ENCODE data around the gene REX1BD.
A peak's percentile ranks its signal among the peaks of the same experiment; 100 is the strongest.

The REX1BD gene

DNA sequence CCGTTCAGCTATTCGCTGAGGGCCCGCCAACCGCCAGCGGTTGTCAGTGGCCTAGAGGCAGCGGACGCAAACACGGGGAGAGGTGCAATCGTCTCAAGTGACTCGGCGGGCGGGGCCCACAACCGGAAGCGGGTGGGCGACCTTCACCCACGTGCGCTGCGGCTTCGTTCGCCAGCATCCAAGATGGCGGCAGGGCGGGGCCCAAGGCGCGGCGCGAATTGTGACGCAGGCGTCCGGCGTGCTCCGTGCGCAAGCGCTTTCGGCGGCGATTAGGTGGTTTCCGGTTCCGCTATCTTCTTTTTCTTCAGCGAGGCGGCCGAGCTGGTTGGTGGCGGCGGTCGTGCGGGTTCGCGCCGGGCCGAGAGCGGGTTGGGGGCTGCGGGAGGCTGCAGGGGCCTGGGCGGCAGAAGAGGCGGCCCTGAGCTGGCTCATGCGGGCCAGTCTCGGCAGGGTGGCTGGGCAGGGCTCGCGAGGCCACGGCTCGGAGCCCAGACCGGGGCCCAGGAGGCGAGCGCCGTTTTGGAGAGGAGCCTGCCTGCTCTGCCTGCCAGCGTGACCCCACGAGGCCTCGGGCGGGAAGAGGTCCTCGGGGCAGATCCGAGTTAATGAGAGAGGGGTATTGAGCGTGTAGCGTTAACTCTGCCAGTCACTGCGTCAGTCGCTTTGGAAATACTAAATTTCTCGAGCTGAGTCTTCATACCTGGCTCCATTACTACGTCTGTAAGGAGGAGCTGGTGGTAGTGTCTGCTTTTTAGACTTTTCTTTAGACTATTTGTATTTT is 16.8 kb upstream of the REX1BD start, which contains the start of gene UBA52:
TSS of gene UBA52 (plus strand) at position 294 of the 781 bp plus-strand sequence. CDS start 1,444 bp downstream, outside the sequence.
- H3K9me3 ChIP-seq (ENCODE audit: severe bottlenecking): no peaks in the 10 kb centered on the region
- no peaks in the 10 kb centered on the region for H3K27me3 ChIP-seq (ENCODE audit: insufficient read depth, low read depth, severe bottlenecking)
- TF ChIP-seq, protein P1, sequence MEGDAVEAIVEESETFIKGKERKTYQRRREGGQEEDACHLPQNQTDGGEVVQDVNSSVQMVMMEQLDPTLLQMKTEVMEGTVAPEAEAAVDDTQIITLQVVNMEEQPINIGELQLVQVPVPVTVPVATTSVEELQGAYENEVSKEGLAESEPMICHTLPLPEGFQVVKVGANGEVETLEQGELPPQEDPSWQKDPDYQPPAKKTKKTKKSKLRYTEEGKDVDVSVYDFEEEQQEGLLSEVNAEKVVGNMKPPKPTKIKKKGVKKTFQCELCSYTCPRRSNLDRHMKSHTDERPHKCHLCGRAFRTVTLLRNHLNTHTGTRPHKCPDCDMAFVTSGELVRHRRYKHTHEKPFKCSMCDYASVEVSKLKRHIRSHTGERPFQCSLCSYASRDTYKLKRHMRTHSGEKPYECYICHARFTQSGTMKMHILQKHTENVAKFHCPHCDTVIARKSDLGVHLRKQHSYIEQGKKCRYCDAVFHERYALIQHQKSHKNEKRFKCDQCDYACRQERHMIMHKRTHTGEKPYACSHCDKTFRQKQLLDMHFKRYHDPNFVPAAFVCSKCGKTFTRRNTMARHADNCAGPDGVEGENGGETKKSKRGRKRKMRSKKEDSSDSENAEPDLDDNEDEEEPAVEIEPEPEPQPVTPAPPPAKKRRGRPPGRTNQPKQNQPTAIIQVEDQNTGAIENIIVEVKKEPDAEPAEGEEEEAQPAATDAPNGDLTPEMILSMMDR (IDR thresholded peaks at IDR 0.05; ENCODE audit: low read depth, low read length): no peak
- DNase-seq: peak; percentile 97
- peak within 1 kb of the TSS; percentile 85 for H3K27ac ChIP-seq
- H3K36me3 ChIP-seq: peaks cover 68% of the 10 kb centered on the region
- peak within 1 kb of the TSS; percentile 90 for H3K4me3 ChIP-seq (ENCODE audit: low read depth, low read length)

DNA sequence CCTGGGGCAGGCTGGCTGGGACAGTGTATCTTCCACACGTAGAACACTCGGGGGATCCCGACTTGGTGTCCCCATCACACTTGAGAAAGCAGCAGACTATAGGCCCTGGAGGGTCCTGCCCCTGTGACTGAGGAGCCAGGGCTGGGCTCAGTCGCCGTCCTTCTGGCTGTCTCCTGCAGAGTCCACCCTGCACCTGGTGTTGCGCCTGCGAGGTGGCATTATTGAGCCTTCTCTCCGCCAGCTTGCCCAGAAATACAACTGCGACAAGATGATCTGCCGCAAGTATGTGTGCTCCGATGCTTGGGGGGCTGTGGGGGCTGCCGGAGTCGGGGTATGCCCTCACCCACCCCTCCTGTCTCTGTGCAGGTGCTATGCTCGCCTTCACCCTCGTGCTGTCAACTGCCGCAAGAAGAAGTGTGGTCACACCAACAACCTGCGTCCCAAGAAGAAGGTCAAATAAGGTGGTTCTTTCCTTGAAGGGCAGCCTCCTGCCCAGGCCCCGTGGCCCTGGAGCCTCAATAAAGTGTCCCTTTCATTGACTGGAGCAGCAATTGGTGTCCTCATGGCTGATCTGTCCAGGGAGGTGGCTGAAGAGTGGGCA is 13.8 kb upstream of the REX1BD start:
- H3K27me3 ChIP-seq (ENCODE audit: insufficient read depth, low read depth, severe bottlenecking): no peaks in the 10 kb centered on the region
- no peaks in the 10 kb centered on the region for H3K9me3 ChIP-seq (ENCODE audit: severe bottlenecking)
- DNase-seq: no peak
- TF ChIP-seq, protein P1 (IDR thresholded peaks at IDR 0.05; ENCODE audit: low read depth, low read length): no peak
- H3K4me3 ChIP-seq (ENCODE audit: low read depth, low read length): no peak overlapping the region
- H3K36me3 ChIP-seq: peaks cover 48% of the 10 kb centered on the region
- H3K27ac ChIP-seq: no peak overlapping the region

DNA sequence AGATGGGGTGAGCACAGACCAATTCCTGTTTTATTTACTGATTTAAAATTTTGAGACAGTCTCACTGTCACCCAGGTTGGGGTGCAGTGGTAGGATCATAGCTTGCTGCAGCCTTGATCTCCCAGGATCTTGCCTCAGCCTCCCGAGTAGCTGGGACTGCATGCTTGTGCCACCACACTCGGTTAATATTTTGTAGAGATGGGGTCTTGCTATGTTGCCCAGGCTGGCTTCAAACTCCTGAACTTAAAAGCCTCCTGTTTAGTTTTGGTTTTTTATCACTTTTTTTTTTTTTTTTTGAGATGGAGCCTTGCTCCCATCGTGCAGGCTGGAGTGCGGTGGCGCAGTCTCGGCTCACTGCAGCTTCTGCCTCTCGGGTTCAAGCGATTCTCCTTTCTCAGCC is 12.2 kb upstream of the REX1BD start:
- Histone ChIP-seq H3K27ac (no peak overlapping the region), H3K9me3 (ENCODE audit: severe bottlenecking) (no peaks in the 10 kb centered on the region), H3K4me3 (ENCODE audit: low read depth, low read length) (no peak overlapping the region), H3K27me3 (ENCODE audit: insufficient read depth, low read depth, severe bottlenecking) (no peaks in the 10 kb centered on the region), H3K36me3 (peaks cover 48% of the 10 kb centered on the region)
- TF ChIP-seq, protein P1 (IDR thresholded peaks at IDR 0.05; ENCODE audit: low read depth, low read length): no peak
- no peak for DNase-seq

DNA sequence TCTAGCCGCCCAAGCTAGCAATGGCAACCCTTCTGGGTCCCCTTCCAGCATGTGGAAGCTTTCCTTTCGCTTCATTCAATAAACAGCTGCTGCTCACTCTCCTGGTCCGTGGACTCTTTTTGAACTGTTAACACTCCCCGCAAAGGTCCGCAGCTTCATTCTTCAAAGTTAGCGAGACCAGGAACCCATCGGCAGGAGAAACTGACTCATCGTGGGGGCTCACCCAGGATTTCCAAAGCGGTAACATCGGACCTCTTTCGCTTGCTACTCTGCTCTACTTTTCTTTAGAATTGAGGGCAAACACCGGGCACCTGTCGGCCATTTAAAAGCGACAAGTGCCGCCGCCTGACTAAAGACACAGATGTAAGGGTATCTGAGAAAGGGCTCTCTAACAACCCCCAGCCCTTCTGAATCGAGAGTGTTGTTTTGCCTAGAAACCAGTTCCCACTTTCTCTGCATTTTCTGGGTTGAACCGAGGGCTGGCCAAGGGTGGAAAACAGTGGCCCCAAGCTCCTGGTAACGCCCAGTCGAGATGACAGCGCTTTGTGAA is 11.2 kb upstream of the REX1BD start:
- Histone ChIP-seq H3K36me3 (peaks cover 46% of the 10 kb centered on the region), H3K9me3 (ENCODE audit: severe bottlenecking) (no peaks in the 10 kb centered on the region), H3K4me3 (ENCODE audit: low read depth, low read length) (no peak overlapping the region), H3K27me3 (ENCODE audit: insufficient read depth, low read depth, severe bottlenecking) (no peaks in the 10 kb centered on the region), H3K27ac (no peak overlapping the region)
- TF ChIP-seq, protein P1 (IDR thresholded peaks at IDR 0.05; ENCODE audit: low read depth, low read length): no peak
- no peak for DNase-seq

DNA sequence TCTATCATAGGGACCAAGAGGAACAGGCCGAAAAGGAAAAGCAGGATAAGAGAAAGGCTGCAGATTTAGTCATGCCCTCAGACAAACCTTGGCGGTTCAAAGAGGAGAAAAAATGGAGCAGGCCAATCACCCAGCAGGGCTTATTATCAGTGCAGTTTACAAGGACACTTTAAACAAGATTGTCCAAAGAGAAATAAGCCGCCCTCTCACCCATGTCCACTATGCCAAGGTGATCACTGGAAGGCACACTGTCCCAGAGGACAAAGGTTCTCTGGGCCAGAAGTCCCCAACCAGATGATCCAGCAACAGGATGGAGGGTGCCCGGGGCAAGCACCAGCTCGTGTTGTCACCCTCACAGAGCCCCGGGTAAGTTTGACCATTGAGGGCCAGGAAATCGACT is 8.3 kb upstream of the REX1BD start:
- Histone ChIP-seq H3K36me3 (peaks cover 17% of the 10 kb centered on the region), H3K27ac (no peak overlapping the region), H3K4me3 (ENCODE audit: low read depth, low read length) (no peak overlapping the region), H3K9me3 (ENCODE audit: severe bottlenecking) (no peaks in the 10 kb centered on the region), H3K27me3 (ENCODE audit: insufficient read depth, low read depth, severe bottlenecking) (no peaks in the 10 kb centered on the region)
- DNase-seq: no peak
- TF ChIP-seq, protein P1 (IDR thresholded peaks at IDR 0.05; ENCODE audit: low read depth, low read length): no peak
